GM23338 (cell line): ENCODE measurements around the gene ZNF674. TPM values are rescaled to one million over a fixed set of nuclear protein-coding genes. Genes with fewer than 3 reads are reported as not detected.

Experiments used
- ATAC-seq: fragments of 200-7000 bp; cut with Tn5 transposase; 3 replicates; pipeline ENCODE4 v1.9.1; 2020
- DNase-seq: peaks from one replicate; pipeline ENCODE4 v3.0.0-alpha.2; 2015; ENCODE audit warnings: low spot score
- H2AFZ ChIP-seq: fragments of 200-600 bp; sonication (generic); 2 replicates; pipeline ENCODE4 v1.8.0; 2016; ENCODE audit warnings: antibody characterized with exemption, mild to moderate bottlenecking, moderate library complexity
- H3F3A ChIP-seq: fragments of 200-600 bp; sonication (generic); replicated peaks from 2 replicates; pipeline ENCODE4 v1.8.0; 2017; ENCODE audit warnings: antibody characterized with exemption, mixed run types, low read depth
- H3K27ac ChIP-seq: fragments of 200-600 bp; sonication (generic); 2 replicates; pipeline ENCODE4 v1.6.1; 2016; ENCODE audit warnings: low read depth
- H3K27me3 ChIP-seq: fragments of 200-600 bp; sonication (generic); 2 replicates; pipeline ENCODE4 v1.8.0; 2016; ENCODE audit warnings: mild to moderate bottlenecking, mixed run types, moderate library complexity; ENCODE audit not compliant: insufficient read depth
- H3K36me3 ChIP-seq: fragments of 200-600 bp; sonication (generic); 2 replicates; pipeline ENCODE4 v1.8.0; 2016; ENCODE audit warnings: mild to moderate bottlenecking; ENCODE audit not compliant: insufficient read depth
- H3K4me1 ChIP-seq: fragments of 200-600 bp; sonication (generic); 2 replicates; pipeline ENCODE4 v1.8.0; 2016; ENCODE audit warnings: mild to moderate bottlenecking, moderate library complexity; ENCODE audit not compliant: insufficient read depth
- H3K4me2 ChIP-seq: fragments of 200-600 bp; sonication (generic); 2 replicates; pipeline ENCODE4 v1.7.1; 2017; ENCODE audit warnings: mixed run types
- H3K4me3 ChIP-seq: fragments of 200-600 bp; sonication (generic); 2 replicates; pipeline ENCODE4 v1.6.1; 2016; ENCODE audit warnings: mixed run types
- H3K79me2 ChIP-seq: fragments of 200-600 bp; sonication (generic); replicated peaks from 2 replicates; pipeline ENCODE4 v1.8.0; 2017; ENCODE audit warnings: mild to moderate bottlenecking; ENCODE audit not compliant: insufficient read depth
- H3K9me2 ChIP-seq: fragments of 200-600 bp; sonication (generic); 2 replicates; pipeline ENCODE4 v1.8.0; 2017; ENCODE audit not compliant: insufficient read depth
- H4K20me1 ChIP-seq: fragments of 200-600 bp; sonication (generic); replicated peaks from 2 replicates; pipeline ENCODE4 v1.8.0; 2017; ENCODE audit warnings: mild to moderate bottlenecking; ENCODE audit not compliant: insufficient read depth
- H3K27ac Mint-ChIP-seq: 2 replicates; pipeline ENCODE4 v1.8.0; 2020; ENCODE audit warnings: inconsistent platforms, mild to moderate bottlenecking, moderate library complexity, mixed read lengths
- H3K27me3 Mint-ChIP-seq: 3 replicates; pipeline ENCODE4 v1.8.0; 2022; ENCODE audit warnings: low read depth, mild to moderate bottlenecking, moderate library complexity, mixed read lengths, inconsistent platforms; ENCODE audit not compliant: insufficient read depth, poor library complexity
- H3K36me3 Mint-ChIP-seq: 3 replicates; pipeline ENCODE4 v1.8.0; 2021; ENCODE audit warnings: low read depth, mild to moderate bottlenecking, inconsistent platforms, moderate library complexity, mixed read lengths
- H3K4me1 Mint-ChIP-seq: 3 replicates; pipeline ENCODE4 v1.8.0; 2020; ENCODE audit warnings: mild to moderate bottlenecking, inconsistent platforms, mixed read lengths
- H3K4me3 Mint-ChIP-seq: 3 replicates; pipeline ENCODE4 v1.8.0; 2021; ENCODE audit warnings: moderate library complexity, mild to moderate bottlenecking, inconsistent platforms, mixed read lengths
- H3K9me3 Mint-ChIP-seq: 3 replicates; pipeline ENCODE4 v1.8.0; 2020; ENCODE audit warnings: moderate library complexity, mild to moderate bottlenecking, inconsistent platforms, mixed read lengths
- EZH2 ChIP-seq: fragments of 200-600 bp; sonication (generic); IDR thresholded peaks from one replicate; pipeline ENCODE4 v1.8.0; 2017; ENCODE audit warnings: antibody characterized with exemption, mild to moderate bottlenecking, low read depth; ENCODE audit not compliant: unreplicated experiment
- NANOG ChIP-seq: IDR thresholded peaks from 2 replicates; pipeline ENCODE4 v1.6.1; 2016; ENCODE audit warnings: antibody characterized with exemption, borderline replicate concordance
- POLR2AphosphoS5 ChIP-seq: IDR thresholded peaks from 2 replicates; pipeline ENCODE4 v1.6.1; 2016; ENCODE audit warnings: antibody characterized with exemption, low read depth
- STAT1 ChIP-seq: IDR thresholded peaks from one replicate; pipeline ENCODE4 v1.6.1; 2016; ENCODE audit warnings: antibody characterized with exemption; ENCODE audit not compliant: unreplicated experiment
- ZNF114 ChIP-seq: fragments of 250-450 bp; sonication (Bioruptor Pico); IDR thresholded peaks from 2 replicates; pipeline ENCODE4 v1.5.0; 2020; ENCODE audit warnings: mild to moderate bottlenecking, moderate library complexity
- ZNF331 ChIP-seq: fragments of 250-450 bp; sonication (Bioruptor Pico); IDR thresholded peaks from 2 replicates; pipeline ENCODE4 v1.5.0; 2020; ENCODE audit warnings: low read depth, mild to moderate bottlenecking, moderate library complexity
- polyA plus RNA-seq: library from polyadenylated mRNA; unstranded; fragments of >200 nt; fragmentation: Nextera tagmentation; extraction: Ambion mirVana; gene quantifications from 2 replicates; pipeline ENCODE4 v1.2.1, GENCODE V29; 2016
- total RNA-seq: library from RNA; depleted of rRNA; stranded (reverse); fragments of >200 nt; shearing (Covaris generic); gene quantifications from 2 replicates; pipeline ENCODE4 v1.2.3, GENCODE V29; 2014
- TF ChIP-seq, protein P1 (sequence below): fragments of 250-450 bp; sonication (Bioruptor Pico); IDR thresholded peaks from 2 replicates; pipeline ENCODE4 v1.5.0; 2020; ENCODE audit warnings: mild to moderate bottlenecking, moderate library complexity
- TF ChIP-seq, protein P2 (sequence below): IDR thresholded peaks from 2 replicates; pipeline ENCODE4 v1.6.1; 2016; ENCODE audit warnings: antibody characterized with exemption

Gene ZNF674
- total and polyA plus RNA-seq, 2 experiments from 2014 or later, result 3.0 to 5.5 TPM

DNA sequence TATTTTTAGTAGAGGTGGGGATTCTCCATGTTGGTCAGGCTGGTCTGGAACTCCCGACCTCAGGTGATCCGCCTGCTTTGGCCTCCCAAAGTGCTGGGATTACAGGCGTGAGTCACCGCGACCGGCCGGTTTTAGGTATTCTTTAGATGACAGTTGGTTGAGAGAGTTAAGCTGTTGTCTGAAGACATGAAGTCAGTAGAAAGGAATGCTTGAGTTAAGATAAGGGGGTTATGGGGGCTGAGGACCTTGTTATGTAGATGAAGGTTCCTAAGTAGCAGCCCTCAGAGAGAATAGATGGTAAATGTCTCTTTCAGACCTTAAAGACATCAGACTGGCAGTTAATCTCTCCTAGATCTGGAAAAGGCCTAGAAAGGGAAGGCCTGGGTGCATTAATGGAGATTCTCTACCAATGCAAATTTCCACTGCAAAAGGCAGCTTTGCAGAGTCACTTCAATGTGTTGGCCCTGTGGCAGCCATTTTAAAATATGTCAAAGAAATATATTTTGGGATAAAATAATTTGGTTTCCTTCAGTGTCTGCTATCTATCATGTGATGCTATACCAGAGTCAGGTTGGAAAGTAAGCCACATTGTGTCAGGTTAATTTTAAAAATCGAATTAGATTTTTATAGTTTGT, 6.4 kb upstream of the ZNF674 start:
- peak overlapping the region; percentile 91 for H3K27ac Mint-ChIP-seq

More for the DNA sequence above, 6.4 kb upstream of the ZNF674 start:
- DNase-seq (peak; percentile 89), ATAC-seq (peak; percentile 96)
- peak overlapping the region; percentile 29; the same call in 1 of the 2 replicates for H3K4me2 ChIP-seq
- Mint-ChIP-seq H3K4me1 (peaks cover 13% of the 10 kb centered on the region), H3K36me3 (peaks cover 45% of the 10 kb centered on the region), H3K27me3 (no peaks in the 10 kb centered on the region), H3K9me3 (peaks cover 9% of the 10 kb centered on the region), H3K4me3 (no peak overlapping the region)
- no peaks in the 10 kb centered on the region for H3K27me3 ChIP-seq
- H3K9me2 ChIP-seq, result no peaks in the 10 kb centered on the region
- H4K20me1 ChIP-seq, result no peaks in the 10 kb centered on the region
- TF ChIP-seq, protein P1, sequence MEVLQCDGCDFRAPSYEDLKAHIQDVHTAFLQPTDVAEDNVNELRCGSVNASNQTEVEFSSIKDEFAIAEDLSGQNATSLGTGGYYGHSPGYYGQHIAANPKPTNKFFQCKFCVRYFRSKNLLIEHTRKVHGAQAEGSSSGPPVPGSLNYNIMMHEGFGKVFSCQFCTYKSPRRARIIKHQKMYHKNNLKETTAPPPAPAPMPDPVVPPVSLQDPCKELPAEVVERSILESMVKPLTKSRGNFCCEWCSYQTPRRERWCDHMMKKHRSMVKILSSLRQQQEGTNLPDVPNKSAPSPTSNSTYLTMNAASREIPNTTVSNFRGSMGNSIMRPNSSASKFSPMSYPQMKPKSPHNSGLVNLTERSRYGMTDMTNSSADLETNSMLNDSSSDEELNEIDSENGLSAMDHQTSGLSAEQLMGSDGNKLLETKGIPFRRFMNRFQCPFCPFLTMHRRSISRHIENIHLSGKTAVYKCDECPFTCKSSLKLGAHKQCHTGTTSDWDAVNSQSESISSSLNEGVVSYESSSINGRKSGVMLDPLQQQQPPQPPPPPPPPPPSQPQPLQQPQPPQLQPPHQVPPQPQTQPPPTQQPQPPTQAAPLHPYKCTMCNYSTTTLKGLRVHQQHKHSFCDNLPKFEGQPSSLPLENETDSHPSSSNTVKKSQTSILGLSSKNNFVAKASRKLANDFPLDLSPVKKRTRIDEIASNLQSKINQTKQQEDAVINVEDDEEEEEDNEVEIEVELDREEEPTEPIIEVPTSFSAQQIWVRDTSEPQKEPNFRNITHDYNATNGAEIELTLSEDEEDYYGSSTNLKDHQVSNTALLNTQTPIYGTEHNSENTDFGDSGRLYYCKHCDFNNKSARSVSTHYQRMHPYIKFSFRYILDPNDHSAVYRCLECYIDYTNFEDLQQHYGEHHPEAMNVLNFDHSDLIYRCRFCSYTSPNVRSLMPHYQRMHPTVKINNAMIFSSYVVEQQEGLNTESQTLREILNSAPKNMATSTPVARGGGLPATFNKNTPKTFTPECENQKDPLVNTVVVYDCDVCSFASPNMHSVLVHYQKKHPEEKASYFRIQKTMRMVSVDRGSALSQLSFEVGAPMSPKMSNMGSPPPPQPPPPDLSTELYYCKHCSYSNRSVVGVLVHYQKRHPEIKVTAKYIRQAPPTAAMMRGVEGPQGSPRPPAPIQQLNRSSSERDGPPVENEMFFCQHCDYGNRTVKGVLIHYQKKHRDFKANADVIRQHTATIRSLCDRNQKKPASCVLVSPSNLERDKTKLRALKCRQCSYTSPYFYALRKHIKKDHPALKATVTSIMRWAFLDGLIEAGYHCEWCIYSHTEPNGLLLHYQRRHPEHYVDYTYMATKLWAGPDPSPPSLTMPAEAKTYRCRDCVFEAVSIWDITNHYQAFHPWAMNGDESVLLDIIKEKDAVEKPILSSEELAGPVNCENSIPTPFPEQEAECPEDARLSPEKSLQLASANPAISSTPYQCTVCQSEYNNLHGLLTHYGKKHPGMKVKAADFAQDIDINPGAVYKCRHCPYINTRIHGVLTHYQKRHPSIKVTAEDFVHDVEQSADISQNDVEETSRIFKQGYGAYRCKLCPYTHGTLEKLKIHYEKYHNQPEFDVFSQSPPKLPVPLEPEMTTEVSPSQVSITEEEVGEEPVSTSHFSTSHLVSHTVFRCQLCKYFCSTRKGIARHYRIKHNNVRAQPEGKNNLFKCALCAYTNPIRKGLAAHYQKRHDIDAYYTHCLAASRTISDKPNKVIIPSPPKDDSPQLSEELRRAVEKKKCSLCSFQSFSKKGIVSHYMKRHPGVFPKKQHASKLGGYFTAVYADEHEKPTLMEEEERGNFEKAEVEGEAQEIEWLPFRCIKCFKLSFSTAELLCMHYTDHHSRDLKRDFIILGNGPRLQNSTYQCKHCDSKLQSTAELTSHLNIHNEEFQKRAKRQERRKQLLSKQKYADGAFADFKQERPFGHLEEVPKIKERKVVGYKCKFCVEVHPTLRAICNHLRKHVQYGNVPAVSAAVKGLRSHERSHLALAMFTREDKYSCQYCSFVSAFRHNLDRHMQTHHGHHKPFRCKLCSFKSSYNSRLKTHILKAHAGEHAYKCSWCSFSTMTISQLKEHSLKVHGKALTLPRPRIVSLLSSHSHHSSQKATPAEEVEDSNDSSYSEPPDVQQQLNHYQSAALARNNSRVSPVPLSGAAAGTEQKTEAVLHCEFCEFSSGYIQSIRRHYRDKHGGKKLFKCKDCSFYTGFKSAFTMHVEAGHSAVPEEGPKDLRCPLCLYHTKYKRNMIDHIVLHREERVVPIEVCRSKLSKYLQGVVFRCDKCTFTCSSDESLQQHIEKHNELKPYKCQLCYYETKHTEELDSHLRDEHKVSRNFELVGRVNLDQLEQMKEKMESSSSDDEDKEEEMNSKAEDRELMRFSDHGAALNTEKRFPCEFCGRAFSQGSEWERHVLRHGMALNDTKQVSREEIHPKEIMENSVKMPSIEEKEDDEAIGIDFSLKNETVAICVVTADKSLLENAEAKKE (CRISPR knock-in tag), result no peak
- no peak for TF ChIP-seq ZNF331 (CRISPR knock-in tag)
- TF ChIP-seq EZH2, result no peak
- TF ChIP-seq, protein P2, sequence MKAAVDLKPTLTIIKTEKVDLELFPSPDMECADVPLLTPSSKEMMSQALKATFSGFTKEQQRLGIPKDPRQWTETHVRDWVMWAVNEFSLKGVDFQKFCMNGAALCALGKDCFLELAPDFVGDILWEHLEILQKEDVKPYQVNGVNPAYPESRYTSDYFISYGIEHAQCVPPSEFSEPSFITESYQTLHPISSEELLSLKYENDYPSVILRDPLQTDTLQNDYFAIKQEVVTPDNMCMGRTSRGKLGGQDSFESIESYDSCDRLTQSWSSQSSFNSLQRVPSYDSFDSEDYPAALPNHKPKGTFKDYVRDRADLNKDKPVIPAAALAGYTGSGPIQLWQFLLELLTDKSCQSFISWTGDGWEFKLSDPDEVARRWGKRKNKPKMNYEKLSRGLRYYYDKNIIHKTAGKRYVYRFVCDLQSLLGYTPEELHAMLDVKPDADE, result no peak
- no peak for TF ChIP-seq STAT1
- peak; percentile 56; the same call in 1 of the 2 replicates for TF ChIP-seq NANOG
- TF ChIP-seq ZNF114 (CRISPR knock-in tag), result no peak
- no peak for TF ChIP-seq POLR2AphosphoS5
- H3K79me2 ChIP-seq, result peaks cover 26% of the 10 kb centered on the region
- H3F3A ChIP-seq, result no peaks in the 10 kb centered on the region
- peak overlapping the region; percentile 98 for H3K27ac ChIP-seq
- peaks cover 16% of the 10 kb centered on the region; the same call in 1 of the 2 replicates for H3K36me3 ChIP-seq
- no peak overlapping the region for H3K4me3 ChIP-seq
- H3K4me1 ChIP-seq, result peaks cover 5% of the 10 kb centered on the region; the same call in 1 of the 2 replicates
- no peak overlapping the region for H2AFZ ChIP-seq
